Activated naive CD8-positive, alpha-beta T cell treated with anti-CD3 and anti-CD28 coated beads, Interleukin-2, amount 10 ng/mL, durations not matched to agents 7 days and 5 days (primary cell): ENCODE measurements around the gene ABCA13. TPM values are rescaled to one million over a fixed set of nuclear protein-coding genes. Genes with fewer than 3 reads are reported as not detected.

Experiments used
- ATAC-seq: fragments of 150-1000 bp; cut with Tn5 transposase; one replicate; pipeline ENCODE4 v1.10.0; 2021; ENCODE audit warnings: low read depth, moderate library complexity
- POLR2A ChIA-PET: fragments of 350-600 bp; sonication (Branson Sonifier 250); formaldehyde crosslinking; loops from one replicate; lab custom pipeline; 2021; ENCODE audit warnings: antibody characterized with exemption; lab: Charles Lee
- DNase-seq: peaks from one replicate; pipeline ENCODE4 v3.0.0; 2021
- H3K27ac Mint-ChIP-seq: one replicate; pipeline ENCODE4 v1.8.0; 2022; ENCODE audit warnings: mild to moderate bottlenecking, mixed read lengths
- H3K27me3 Mint-ChIP-seq: one replicate; pipeline ENCODE4 v1.8.0; 2022; ENCODE audit warnings: mild to moderate bottlenecking, moderate library complexity, mixed read lengths
- H3K36me3 Mint-ChIP-seq: one replicate; pipeline ENCODE4 v1.8.0; 2021; ENCODE audit warnings: mild to moderate bottlenecking, mixed read lengths
- H3K4me1 Mint-ChIP-seq: one replicate; pipeline ENCODE4 v1.8.0; 2021; ENCODE audit warnings: mixed read lengths
- H3K4me3 Mint-ChIP-seq: one replicate; pipeline ENCODE4 v1.8.0; 2022; ENCODE audit warnings: mild to moderate bottlenecking, moderate library complexity, mixed read lengths
- H3K9me3 Mint-ChIP-seq: one replicate; pipeline ENCODE4 v1.8.0; 2021; ENCODE audit warnings: mixed read lengths
- total RNA-seq, 2 experiments: library from RNA; stranded (reverse); gene quantifications; one replicate each; pipeline ENCODE4 v1.2.3, GENCODE V29; 2021

ABCA13 gene
- total RNA-seq, 2 experiments from 2014 or later = 0.06 to 0.17 TPM

DNA sequence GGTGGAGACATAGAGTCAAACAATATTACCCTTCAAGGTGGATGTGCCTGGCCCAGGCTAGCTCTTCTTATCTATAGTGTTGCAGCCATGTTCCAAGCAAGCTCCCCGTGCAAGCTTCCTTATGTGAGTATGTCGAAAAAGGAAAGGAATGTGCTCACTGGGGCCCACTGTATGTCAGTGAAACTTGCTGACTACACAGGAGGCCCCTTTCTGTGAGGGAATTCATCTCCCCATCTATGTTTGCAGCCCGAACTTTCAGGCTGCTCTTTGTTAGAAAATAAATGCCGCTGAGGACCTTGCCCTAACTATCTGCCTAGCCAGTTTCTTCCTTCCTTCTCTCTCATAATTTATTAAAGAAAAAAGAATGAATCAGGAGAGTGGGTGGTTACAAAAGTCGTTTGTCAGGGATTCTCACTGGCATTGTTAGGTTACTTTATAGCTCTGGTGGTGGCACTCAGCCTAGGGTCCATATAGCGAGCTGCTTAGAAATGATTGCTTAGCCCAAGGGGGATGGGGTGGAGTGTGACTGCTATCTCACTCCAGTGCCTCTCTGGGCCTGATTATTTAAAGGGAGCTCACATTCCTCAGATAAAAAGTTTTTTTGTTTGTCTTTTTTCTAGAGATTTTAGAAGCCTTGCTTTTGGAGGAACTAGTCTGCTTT, 302.1 kb downstream of the ABCA13 start:
- Mint-ChIP-seq H3K27me3 (no peaks in the 10 kb centered on the region), H3K9me3 (peaks cover 2% of the 10 kb centered on the region), H3K4me3 (no peak overlapping the region), H3K4me1 (no peaks in the 10 kb centered on the region), H3K27ac (no peak overlapping the region), H3K36me3 (no peaks in the 10 kb centered on the region)
- DNase-seq = no peak
- POLR2A ChIA-PET = no interaction called here
- no peak for ATAC-seq

DNA sequence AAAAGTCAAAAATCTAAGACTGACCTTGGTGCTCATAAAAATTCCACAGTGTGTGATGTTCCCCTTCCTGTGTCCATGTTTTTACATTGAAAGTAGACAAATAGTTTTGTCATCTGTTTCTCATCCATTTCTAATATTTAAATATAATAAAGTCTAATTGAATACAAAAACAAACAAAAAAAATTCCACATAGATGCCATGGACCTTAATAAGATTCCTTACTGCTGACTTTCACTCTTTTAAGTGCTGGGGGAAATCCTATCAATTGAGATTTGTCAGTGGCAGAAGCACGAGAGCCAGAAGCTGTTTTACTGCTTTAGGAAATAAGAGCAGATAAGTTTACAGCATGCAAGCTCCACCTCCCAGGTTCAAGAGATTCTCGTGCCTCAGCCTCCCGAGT, 310.0 kb downstream of the ABCA13 start:
- Mint-ChIP-seq H3K4me3 (no peak overlapping the region), H3K36me3 (no peaks in the 10 kb centered on the region), H3K9me3 (peaks cover 2% of the 10 kb centered on the region), H3K4me1 (no peaks in the 10 kb centered on the region), H3K27me3 (no peaks in the 10 kb centered on the region), H3K27ac (no peak overlapping the region)
- no peak for ATAC-seq
- DNase-seq = no peak
- POLR2A ChIA-PET = no interaction called here

DNA sequence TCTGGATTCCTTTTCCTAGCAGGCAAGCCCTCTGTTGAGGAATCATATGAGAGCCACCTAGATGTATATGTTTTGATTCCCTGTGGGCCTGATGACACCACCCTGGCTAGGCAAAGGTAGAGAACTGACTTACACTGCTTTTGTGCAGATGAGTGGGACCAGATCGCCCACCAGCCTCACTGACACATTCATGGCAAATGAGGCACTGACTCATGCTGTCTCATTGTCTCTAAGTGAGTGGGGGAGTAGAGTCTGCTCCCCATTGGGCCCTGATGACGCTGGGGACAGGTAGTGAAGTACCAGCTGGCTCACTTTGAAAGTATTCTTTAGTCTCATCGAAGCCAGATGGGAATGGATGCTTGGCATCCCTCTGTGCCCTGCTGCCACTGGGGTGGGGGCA, 326.3 kb downstream of the ABCA13 start:
- Mint-ChIP-seq H3K27me3 (peaks cover 4% of the 10 kb centered on the region), H3K4me1 (no peaks in the 10 kb centered on the region), H3K4me3 (no peak overlapping the region), H3K27ac (no peak overlapping the region), H3K36me3 (no peaks in the 10 kb centered on the region), H3K9me3 (no peaks in the 10 kb centered on the region)
- no peak for DNase-seq
- POLR2A ChIA-PET = no interaction called here
- no peak for ATAC-seq

DNA sequence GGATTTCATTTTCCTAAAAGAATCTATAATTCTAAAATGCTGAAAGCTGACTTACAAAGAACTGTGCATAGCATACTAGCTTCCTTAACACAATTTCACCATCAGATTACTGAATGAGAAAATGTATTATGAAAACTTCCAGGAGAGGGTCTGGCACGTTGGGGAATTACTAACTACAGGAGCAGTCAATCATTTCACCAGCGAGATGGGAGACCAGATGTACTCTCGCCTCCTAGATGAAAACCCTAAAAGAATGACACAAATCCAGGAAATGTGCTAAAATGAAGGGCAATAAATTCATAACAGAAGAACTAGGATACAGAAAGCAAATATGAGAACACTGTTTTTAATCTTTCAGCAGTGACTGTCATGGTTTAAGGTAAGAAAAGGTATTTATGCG, 330.8 kb downstream of the ABCA13 start:
- H3K4me1 Mint-ChIP-seq = no peaks in the 10 kb centered on the region
- H3K4me3 Mint-ChIP-seq = no peak overlapping the region
- POLR2A ChIA-PET = no interaction called here
- H3K36me3 Mint-ChIP-seq = no peaks in the 10 kb centered on the region
- DNase-seq (no peak), ATAC-seq (no peak)
- no peaks in the 10 kb centered on the region for H3K9me3 Mint-ChIP-seq
- H3K27me3 Mint-ChIP-seq = no peaks in the 10 kb centered on the region
- H3K27ac Mint-ChIP-seq = no peak overlapping the region

DNA sequence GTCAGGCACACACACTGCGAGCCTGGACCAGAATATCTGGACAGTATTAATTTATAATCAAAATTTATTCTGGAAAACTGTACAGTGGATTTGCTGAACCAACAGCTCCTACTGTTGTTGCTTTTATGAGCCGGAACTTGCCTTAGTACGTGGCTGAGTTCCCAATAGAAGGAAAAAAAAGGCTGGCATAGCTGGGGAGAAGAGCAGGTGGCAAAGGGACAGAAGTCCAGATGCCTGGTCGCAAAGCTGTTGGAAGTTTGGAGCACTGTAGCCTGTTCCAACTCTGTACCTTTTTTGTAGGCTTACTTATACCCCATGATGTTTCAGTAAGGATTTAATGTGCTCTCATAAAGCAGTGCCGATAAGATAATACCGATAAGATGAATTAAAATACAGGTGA, 333.8 kb downstream of the ABCA13 start:
- DNase-seq (no peak), ATAC-seq (no peak)
- Mint-ChIP-seq H3K27ac (no peak overlapping the region), H3K4me1 (no peaks in the 10 kb centered on the region), H3K9me3 (no peaks in the 10 kb centered on the region), H3K27me3 (no peaks in the 10 kb centered on the region), H3K36me3 (no peaks in the 10 kb centered on the region), H3K4me3 (no peak overlapping the region)
- POLR2A ChIA-PET = no interaction called here

DNA sequence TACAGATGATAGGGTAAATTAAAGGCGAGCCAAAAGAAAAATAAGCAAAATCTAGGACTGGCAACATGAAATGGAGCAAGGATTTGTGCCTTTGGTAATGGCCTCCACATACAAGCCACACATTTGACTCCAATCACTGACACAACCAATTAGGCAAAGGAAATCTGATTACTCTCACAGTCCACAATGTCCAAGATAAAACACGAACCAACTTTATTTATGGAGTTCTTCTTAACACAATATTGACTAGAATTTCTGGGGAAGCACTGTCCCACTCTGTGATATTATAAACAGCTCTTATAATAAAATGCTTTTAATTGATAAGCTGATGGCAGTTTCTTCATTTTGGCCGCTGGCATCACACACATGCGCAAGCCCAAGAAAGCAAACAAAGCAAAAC, 334.2 kb downstream of the ABCA13 start:
- Mint-ChIP-seq H3K36me3 (no peaks in the 10 kb centered on the region), H3K9me3 (no peaks in the 10 kb centered on the region), H3K27ac (no peak overlapping the region), H3K4me1 (no peaks in the 10 kb centered on the region), H3K4me3 (no peak overlapping the region), H3K27me3 (no peaks in the 10 kb centered on the region)
- DNase-seq (no peak), ATAC-seq (no peak)
- POLR2A ChIA-PET = no interaction called here

DNA sequence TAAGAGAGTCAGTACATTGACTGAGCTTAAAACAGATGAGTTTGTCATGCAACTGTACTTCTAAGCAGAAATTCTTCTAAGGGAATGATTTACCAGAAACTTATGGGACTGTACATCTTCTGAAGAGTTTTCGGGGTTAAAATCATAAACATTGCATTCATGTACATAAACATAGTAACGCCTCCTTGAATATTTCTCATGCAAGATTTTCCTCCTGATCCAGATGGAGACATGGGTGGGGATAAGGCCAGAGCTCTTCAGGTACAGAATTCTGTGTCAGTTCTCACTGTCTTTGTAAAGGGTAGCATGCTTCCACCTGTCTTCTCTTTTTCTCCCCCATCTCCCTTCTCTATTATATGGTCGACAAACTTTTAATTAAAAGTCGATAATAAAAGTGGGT, 335.3 kb downstream of the ABCA13 start:
- H3K27me3 Mint-ChIP-seq = no peaks in the 10 kb centered on the region
- H3K27ac Mint-ChIP-seq = no peak overlapping the region
- DNase-seq (no peak), ATAC-seq (no peak)
- no peaks in the 10 kb centered on the region for H3K9me3 Mint-ChIP-seq
- H3K36me3 Mint-ChIP-seq = no peaks in the 10 kb centered on the region
- H3K4me1 Mint-ChIP-seq = no peaks in the 10 kb centered on the region
- no peak overlapping the region for H3K4me3 Mint-ChIP-seq
- POLR2A ChIA-PET = no interaction called here

DNA sequence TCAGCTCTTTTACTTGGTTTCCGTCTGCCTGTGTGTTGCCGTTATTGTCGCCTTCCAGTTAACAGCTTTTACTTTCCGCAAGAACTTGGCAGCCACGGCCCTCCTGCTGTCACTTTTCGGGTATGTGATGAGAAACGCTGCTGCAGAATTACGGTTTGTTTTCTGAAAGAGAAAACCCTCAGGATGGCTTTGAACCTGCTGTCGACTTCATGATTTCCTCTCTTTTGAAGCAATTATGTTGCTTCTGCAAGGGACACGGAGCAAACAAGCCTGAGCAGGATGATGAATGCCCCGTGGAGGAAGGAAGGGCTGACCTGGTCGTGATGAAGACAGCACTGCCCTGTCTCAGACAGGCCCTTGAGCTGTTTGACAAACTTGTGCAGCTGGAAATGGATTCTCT, 339.8 kb downstream of the ABCA13 start:
- Mint-ChIP-seq H3K4me3 (no peak overlapping the region), H3K27ac (no peak overlapping the region), H3K27me3 (no peaks in the 10 kb centered on the region), H3K9me3 (no peaks in the 10 kb centered on the region), H3K36me3 (no peaks in the 10 kb centered on the region), H3K4me1 (no peaks in the 10 kb centered on the region)
- DNase-seq (no peak), ATAC-seq (no peak)
- POLR2A ChIA-PET = no interaction called here

DNA sequence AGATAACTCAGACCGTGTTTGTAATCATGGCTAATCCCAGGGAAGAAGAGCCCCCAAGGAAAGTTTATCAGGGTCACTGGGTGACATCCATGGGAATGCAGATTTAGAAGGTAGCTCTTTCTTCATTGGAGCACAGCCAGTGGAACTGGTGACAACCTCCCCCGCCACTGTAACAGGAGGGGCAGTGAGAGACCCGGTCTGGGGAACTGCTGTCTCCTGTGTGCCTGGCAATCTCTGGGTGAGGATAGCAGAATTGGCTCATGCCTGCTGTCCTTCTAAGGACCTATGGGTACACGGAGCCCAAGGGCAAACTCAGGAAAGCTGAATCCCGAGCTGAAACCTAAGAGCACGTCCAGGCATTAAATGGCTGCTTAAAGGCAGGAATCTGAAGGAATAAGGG, 341.6 kb downstream of the ABCA13 start:
- no peaks in the 10 kb centered on the region for H3K4me1 Mint-ChIP-seq
- H3K9me3 Mint-ChIP-seq = no peaks in the 10 kb centered on the region
- H3K27me3 Mint-ChIP-seq = no peaks in the 10 kb centered on the region
- no peak for ATAC-seq
- POLR2A ChIA-PET = no interaction called here
- no peak overlapping the region for H3K4me3 Mint-ChIP-seq
- H3K36me3 Mint-ChIP-seq = no peaks in the 10 kb centered on the region
- DNase-seq = no peak
- H3K27ac Mint-ChIP-seq = no peak overlapping the region

DNA sequence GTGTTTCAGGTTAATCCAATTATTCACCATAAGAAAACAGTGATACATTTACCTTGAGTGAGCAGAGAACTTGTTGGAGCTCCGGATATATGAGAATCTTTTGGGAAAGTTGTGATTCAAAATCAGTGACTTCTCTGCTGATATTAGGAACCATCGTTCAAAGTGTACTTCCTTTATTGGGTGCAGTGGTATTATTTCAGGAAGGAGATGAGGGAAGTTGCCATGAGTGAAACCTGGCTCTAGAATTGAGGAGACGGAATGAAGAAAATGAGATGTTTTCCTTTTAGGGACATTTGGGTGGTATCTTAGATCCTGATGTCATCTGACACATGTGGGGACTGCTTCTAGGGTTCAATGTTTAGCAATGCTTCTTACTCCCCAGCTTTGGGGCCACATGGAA, 343.9 kb downstream of the ABCA13 start:
- no peak overlapping the region for H3K4me3 Mint-ChIP-seq
- POLR2A ChIA-PET = no interaction called here
- no peaks in the 10 kb centered on the region for H3K9me3 Mint-ChIP-seq
- no peaks in the 10 kb centered on the region for H3K4me1 Mint-ChIP-seq
- H3K27me3 Mint-ChIP-seq = no peaks in the 10 kb centered on the region
- ATAC-seq (no peak), DNase-seq (no peak)
- H3K27ac Mint-ChIP-seq = no peak overlapping the region
- no peaks in the 10 kb centered on the region for H3K36me3 Mint-ChIP-seq

DNA sequence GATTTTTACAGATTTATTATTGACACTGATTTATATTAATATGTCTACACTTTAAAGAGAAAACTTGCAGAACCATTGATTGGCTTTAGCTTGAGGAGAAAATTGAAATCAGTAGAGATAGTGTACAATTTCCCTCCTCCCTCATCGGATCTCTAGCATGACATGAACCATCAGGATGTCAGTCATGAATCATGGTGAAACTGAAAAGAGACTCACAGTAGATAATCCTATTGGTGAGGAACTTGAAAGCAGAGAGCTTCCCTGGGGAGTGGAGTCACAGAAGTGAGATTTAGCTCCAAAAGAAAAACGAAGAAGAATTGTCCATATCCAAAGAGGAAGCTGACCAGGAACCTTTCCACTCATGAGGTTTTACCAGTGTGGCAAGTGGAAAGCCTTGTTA, 346.8 kb downstream of the ABCA13 start:
- Mint-ChIP-seq H3K4me1 (no peaks in the 10 kb centered on the region), H3K36me3 (no peaks in the 10 kb centered on the region), H3K9me3 (no peaks in the 10 kb centered on the region), H3K4me3 (no peak overlapping the region), H3K27me3 (no peaks in the 10 kb centered on the region), H3K27ac (no peak overlapping the region)
- DNase-seq (no peak), ATAC-seq (no peak)
- POLR2A ChIA-PET = no interaction called here

DNA sequence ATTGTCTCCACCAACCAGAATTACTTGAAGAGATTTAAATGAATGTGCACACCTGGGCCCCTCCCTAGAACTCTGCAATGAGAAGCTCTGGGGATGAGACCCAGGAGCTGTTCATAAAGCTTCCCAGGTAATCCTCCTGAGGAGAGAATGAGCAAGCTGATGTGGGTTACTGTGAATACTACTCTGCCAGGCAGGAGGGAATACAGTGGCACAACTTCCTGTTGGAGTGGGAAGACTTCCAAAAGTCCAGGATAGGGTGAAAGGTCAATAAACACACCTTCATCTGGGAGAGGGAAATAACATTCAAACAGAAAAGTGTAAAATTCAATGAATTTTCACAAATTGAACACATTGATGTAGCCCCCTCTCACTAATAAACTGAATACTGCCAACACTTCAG, 351.4 kb downstream of the ABCA13 start:
- ATAC-seq (no peak), DNase-seq (no peak)
- no peak overlapping the region for H3K4me3 Mint-ChIP-seq
- H3K36me3 Mint-ChIP-seq = no peaks in the 10 kb centered on the region
- POLR2A ChIA-PET = no interaction called here
- H3K27me3 Mint-ChIP-seq = no peaks in the 10 kb centered on the region
- no peaks in the 10 kb centered on the region for H3K4me1 Mint-ChIP-seq
- H3K27ac Mint-ChIP-seq = no peak overlapping the region
- no peaks in the 10 kb centered on the region for H3K9me3 Mint-ChIP-seq

DNA sequence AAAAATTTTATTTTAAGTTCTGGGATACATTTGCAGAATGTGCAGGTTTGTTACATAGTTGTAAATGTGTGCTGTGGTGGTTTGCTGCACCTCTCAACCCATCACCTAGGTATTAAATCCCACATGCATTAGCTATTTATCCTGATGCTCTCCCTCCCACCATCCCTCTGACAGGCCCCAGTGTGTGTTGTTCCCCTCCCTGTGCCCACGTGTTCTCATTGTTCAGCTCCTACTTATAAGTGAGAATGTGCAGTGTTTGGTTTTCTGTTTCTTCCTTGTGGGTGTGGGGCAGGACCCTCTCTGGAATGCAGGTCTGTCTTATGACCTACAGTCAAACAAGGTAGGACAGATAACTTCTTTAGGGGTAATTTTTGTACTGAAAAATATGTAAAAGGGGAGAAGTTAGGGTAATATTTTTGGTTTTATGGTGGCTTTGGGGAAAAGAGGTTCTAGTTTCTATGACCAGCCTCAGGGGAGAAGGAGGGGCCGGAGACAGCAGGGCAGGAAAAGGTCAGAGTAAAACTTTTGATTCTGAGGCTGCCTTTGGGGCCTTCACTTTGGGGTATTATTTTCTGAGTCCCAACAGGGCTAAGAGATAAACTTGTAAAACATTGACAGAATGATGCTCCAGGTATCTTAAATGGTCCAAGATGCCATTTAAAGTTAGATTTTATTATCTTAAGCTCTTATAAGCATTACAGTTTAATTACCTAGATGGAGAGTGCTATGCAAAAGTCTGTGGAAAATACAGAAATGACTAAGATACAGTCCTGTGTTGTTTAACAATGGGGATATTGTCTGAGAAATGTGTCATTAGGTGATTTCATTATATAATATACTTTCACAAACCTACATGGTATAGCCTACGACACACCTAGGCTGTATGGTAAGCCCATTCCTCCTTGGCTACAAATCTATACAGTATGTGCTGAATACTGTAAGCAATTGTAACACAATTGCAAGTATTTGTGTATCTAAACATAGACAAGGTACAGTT, 354.8 kb downstream of the ABCA13 start:
- H3K4me1 Mint-ChIP-seq = no peaks in the 10 kb centered on the region
- no peaks in the 10 kb centered on the region for H3K36me3 Mint-ChIP-seq
- DNase-seq (no peak), ATAC-seq (no peak)
- no peak overlapping the region for H3K4me3 Mint-ChIP-seq
- POLR2A ChIA-PET = no interaction called here
- H3K27ac Mint-ChIP-seq = no peak overlapping the region
- no peaks in the 10 kb centered on the region for H3K27me3 Mint-ChIP-seq
- no peaks in the 10 kb centered on the region for H3K9me3 Mint-ChIP-seq

DNA sequence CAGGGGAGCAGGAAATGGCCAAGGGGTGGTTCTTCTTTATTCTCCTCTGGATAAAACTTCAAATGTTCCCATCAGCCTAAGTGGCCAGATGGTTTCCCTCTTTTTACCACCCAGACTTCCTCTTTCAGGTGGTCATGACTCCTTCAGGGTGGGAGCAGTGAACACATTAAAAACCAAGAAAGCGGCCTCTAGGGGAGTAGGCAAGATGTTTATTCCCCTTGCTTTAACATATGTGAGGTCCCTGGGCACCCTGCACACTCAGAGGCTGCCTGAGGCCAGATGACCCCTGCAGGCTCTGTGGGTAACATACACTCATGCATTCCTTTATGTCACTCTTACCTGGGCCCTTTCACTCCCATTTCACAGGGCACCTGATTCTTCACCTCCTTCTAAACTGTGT, 357.4 kb downstream of the ABCA13 start:
- Mint-ChIP-seq H3K4me1 (no peaks in the 10 kb centered on the region), H3K4me3 (no peak overlapping the region), H3K27ac (no peak overlapping the region), H3K36me3 (no peaks in the 10 kb centered on the region), H3K27me3 (no peaks in the 10 kb centered on the region), H3K9me3 (no peaks in the 10 kb centered on the region)
- ATAC-seq (no peak), DNase-seq (no peak)
- POLR2A ChIA-PET = no interaction called here
